Upper lobe of left lung (tissue), 4 donors: Measurements from ENCODE around the gene MORN1.

Source experiments
- CTCF ChIP-seq, 6 experiments: fragments of 450-650 bp in 4 of 6; fragments of 200-600 bp in 2 of 6; sonication (generic) in 2 of 6; IDR thresholded peaks; one replicate each; pipeline ENCODE4 v1.5.1; 2016 to 2019; ENCODE audit warnings: antibody characterized with exemption in 6 of 6
- POLR2A ChIP-seq, 4 donors: fragments of 450-650 bp; IDR thresholded peaks; one replicate each; pipeline ENCODE4 v1.5.1; 2016 to 2017; ENCODE audit warnings: antibody characterized with exemption in 4 of 4, mild to moderate bottlenecking in 2 of 4
- POLR2AphosphoS5 ChIP-seq, 2 donors: sonication (generic); formaldehyde crosslinking; IDR thresholded peaks; one replicate each; pipeline ENCODE4 v1.5.1; 2017; ENCODE audit warnings: antibody characterized with exemption in 2 of 2

DNA sequence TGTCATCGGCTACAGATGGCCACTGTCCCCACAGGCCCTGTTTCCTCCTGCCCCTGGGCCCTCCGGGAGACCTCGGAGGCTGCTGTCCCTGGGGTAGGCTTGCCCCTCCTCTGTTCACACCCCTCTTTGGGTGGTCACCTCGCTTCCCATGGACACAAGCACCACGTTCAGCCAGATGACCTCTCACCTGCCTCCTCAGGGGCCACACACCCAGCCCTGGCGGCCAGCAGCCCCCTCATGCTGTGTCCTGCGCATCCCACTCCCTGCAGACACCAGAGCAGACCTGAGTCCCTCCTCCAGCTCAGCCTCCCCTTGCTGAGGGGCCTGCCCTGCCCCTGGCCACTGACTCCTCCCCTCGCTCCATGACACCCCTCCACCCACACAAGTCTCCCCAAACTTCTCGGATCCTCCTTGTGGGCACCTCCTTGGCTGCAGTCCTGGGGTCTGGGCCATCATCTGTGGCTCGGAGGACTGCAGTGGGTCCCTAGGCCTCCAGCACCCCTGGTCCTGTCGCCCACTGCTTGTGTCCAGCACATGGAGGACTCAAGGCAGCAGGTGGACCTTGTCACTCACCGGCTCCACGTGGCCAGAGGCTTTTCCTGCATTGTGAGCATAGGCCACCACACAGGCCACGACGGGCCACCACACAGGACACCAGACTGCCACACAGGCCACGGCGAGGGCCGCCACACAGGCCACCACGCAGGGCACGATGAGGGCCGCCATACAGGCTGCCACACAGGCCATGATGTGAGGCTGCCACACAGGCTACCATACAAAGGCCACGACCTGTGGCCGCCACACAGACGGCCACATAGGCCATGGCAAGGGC lies 51.1 kb downstream of the MORN1 start:
- TF ChIP-seq CTCF (IDR thresholded peaks at IDR 0.05) (no peak), POLR2AphosphoS5 (IDR thresholded peaks at IDR 0.05) (no peak), POLR2A (IDR thresholded peaks at IDR 0.05) (no peak)
